GM18511 (cell line): Measurements from ENCODE around the gene CPNE8.
"Not testable (repeated sequence)": the region's sequence is repeated elsewhere in the genome, so short reads cannot be mapped to it uniquely, and the experiment has no call there.

ENCODE experiments used
- ATAC-seq: cut with Tn5 transposase; IDR thresholded peaks from one replicate; pipeline ENCODE4 v1.9.1; 2021; ENCODE audit warnings: mild to moderate bottlenecking, moderate library complexity; ENCODE audit not compliant: unreplicated experiment

CPNE8 gene

DNA sequence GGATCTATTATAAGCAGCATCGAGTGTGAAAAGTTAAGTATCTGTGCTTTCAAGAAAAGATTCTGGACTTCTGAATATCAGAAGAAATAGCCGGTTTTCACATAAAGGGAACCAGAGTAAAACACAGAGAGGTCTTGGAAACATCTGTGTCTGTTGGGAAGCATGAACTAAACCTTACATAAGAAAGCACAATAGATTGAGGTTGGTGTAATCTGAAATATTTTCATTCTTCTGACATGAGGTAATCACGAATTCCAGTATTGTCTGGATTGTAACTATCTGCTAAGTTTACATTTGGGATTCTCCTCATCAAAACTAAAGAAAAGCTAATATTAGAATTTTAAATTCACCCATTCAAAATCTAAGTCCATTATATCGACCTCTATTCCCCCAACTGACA is 161.3 kb downstream of the CPNE8 start:
- ATAC-seq = no peak

- ATAC-seq = not testable (repeated sequence)
These were observed 162.9 kb downstream of the CPNE8 start for GRCh38 chr12:38742496-38742895.

- ATAC-seq = no peak
These were observed 168.6 kb downstream of the CPNE8 start for GRCh38 chr12:38736821-38737220.

GRCh38 chr12:38732761-38733160 is 172.6 kb downstream of the CPNE8 start:
- ATAC-seq = no peak

- no peak for ATAC-seq
These were observed 176.5 kb downstream of the CPNE8 start for GRCh38 chr12:38728894-38729293.

DNA sequence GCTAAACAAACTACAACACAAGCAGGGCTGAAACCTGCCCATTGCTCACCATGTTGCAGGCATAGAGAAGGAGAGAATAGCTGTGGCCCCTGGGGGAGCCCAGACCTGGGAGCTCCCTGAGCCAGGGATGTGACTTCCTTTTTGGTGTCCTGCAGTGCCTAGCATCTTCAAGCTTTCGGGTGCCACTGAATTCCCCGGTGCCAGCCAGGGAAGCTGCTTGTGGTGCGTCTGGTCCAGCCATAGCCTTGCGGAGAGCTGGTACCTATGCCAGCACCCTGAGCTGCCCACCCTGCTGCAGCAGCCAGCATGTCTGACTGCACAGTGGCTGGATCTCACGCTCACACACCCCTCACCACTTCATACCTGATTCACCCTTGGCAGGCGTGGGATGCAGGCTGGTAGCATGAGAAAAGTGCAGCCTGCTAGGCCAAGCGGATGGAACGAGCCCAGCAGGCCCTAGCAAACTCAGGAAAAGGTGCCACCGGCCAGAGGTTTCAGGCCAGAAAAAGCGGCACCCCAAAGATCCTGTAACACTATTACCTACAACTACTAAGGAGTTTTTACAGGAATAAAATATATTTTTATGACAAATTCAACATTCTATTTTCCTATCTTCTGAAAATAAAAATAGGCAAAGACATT is 183.7 kb downstream of the CPNE8 start:
- ATAC-seq = no peak

GRCh38 chr12:38720661-38721060 is 184.7 kb downstream of the CPNE8 start:
- no peak for ATAC-seq

GRCh38 chr12:38713294-38713693 is 192.1 kb downstream of the CPNE8 start:
- ATAC-seq = no peak

- peak; percentile 91 for ATAC-seq
These were observed 194.3 kb downstream of the CPNE8 start for GRCh38 chr12:38711054-38711453.

DNA sequence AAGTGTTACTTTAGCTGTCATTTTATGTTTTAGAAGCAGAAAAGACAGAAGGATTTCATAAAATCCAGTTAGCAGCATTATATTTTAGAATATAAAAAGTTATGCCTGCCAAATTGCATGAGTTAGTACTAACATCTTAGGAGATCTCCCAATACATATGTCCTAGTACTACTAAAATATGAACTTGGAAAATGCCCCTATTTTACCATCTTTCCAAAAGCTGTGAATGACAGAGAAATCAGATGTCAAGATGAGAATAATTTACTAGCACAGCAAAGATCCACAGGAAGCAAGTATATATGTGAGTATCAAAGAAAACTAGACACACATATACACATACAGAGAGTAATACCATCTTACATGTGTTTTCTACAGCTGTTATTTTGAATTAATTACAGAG is 196.9 kb downstream of the CPNE8 start:
- ATAC-seq = no peak

DNA sequence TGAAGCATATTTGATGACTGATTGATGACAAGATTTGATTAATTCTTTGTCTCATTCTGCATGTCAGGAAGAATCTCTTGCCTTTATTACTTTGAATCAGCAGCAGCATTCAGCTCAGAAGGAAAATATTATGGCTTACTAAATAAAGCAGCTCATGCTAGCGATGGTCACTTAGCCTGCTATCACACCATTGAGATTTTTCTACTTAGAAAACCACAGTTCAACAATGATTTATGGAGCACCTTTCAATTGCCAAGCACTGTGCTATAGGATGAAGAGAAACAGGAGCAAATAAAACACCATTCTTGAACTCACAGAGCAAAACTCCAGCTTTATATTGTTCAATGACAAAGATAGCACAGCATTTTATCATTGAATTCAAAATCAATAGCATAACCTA is 197.7 kb downstream of the CPNE8 start:
- no peak for ATAC-seq

GRCh38 chr12:38697289-38697688 is 208.1 kb downstream of the CPNE8 start:
- no peak for ATAC-seq

DNA sequence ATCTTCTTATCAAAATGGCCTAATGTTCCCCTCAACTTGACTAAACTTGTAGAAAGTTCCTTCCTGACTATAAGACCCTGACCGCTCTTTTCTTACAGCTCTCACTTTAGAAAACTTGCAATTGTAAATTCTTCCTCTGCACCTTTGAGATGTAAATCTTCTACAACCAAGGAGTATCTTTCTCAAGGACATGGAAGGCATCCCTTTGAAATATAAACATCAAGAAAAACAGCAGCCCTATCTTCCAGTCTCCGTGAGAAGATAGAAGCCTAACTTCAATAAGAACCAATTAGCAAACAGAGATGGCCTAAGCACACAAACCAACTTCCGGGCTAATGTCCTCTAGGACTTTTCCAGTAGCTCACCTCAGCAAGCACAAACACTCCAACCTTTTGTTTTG is 210.3 kb downstream of the CPNE8 start:
- ATAC-seq = no peak

GRCh38 chr12:38691164-38691563 is 214.2 kb downstream of the CPNE8 start:
- ATAC-seq = no peak

GRCh38 chr12:38690646-38691045 is 214.7 kb downstream of the CPNE8 start:
- ATAC-seq = no peak

- ATAC-seq = no peak
These were observed 215.7 kb downstream of the CPNE8 start for GRCh38 chr12:38689704-38690103.

DNA sequence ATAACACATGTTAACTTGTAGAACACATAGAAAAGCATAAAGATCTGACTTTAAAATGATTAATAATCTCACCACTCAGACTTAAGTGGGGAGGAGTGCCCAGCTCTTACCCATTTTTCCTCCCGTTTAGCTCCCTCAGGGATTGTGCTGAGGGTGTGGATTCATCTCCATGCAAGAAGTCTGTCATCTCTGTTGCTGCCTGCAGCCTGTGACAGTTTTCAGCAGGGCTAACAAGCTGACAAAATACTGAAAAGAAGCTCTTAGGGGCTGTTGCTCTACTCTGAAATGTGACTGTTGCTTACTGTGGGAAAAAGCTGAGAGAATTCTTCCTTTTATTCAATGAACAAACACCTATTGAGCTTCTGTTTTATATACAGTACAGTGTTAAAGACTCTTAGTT is 216.2 kb downstream of the CPNE8 start:
- no peak for ATAC-seq

DNA sequence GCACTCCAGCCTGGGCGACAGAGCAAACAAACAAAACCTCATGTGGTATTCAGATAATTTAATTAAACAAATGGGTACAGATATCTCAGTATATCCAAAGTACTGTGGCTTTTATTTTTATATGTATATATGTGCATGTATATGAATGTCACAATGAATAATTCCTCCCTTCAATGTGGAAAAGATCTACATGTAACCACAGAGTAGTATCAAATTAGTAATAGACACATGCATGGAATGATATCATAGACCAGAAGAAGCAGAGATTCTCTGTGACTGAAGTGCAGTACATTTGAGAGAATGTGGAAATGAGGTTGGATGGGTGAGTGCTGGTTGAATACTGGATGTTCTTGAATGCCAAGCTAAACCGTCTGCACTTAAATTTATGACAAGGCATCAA is 222.9 kb downstream of the CPNE8 start:
- ATAC-seq = no peak

GRCh38 chr12:38669530-38669929 is 235.9 kb downstream of the CPNE8 start:
- ATAC-seq = no peak

GRCh38 chr12:38669081-38669480 is 236.3 kb downstream of the CPNE8 start:
- no peak for ATAC-seq

GRCh38 chr12:38666425-38666824 is 239.0 kb downstream of the CPNE8 start:
- ATAC-seq = no peak

DNA sequence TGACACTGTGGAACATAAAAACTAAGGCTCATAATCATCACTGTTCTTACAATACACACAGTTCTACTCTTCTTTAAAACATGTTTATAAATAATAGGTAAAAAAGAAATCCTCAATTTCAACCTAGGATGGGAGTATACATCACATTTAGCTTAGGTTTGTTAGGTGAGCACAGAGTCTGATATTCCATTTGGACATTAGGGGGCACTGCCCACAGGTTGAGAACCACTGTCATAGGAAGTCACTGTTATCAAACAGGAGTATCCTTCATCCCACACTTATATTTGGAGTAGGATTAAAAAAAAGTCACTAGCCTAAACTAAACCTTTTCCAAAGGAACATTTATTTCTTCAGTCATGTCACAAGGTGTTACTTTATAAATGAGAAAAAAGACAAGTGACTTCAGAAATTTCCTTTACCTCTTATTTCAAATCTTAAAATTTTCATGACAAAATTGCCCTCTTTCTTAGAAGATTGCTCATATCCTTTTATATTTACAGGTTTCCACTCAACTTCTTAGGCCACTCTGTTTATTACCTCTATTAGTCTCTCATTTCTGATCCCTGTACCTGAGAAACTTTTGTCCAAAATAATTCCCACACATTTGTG is 240.6 kb downstream of the CPNE8 start:
- peak; percentile 89 for ATAC-seq

DNA sequence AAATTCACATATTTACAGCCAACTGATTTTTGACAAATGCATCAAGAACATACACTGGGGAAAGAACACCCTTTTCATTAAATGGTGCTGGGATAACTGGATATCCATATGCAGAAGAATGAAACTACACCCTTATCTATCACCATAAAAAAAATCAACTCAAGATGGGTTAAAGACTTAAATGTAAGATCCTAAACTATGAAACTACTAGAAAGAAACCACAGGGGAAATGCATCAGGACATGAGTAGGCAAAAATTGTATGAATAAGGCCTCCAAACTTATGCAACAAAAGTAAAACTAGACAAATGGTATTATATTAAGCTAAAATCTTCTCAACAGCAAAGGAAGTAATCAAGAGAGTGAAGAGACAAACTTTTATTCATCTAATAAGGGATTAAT is 242.6 kb downstream of the CPNE8 start:
- ATAC-seq = no peak
